SK-N-SH treated with all-trans-retinoic acid at 6 μM for 48 hours (cell line): ENCODE measurements around the gene UVRAG.

Experiments
- ATAC-seq: fragments of 200-7000 bp; cut with Tn5 transposase; 3 replicates; pipeline ENCODE4 v1.9.1; 2020; ENCODE audit warnings: mild to moderate bottlenecking, moderate library complexity
- ARNTL ChIP-seq: fragments of 450-650 bp; formaldehyde crosslinking; IDR thresholded peaks from 2 replicates; pipeline ENCODE4 v1.5.0; 2020; ENCODE audit warnings: low read depth, mild to moderate bottlenecking, moderate library complexity, borderline replicate concordance
- BACH2 ChIP-seq: fragments of 250-450 bp; sonication (Bioruptor Pico); IDR thresholded peaks from 2 replicates; pipeline ENCODE4 v1.9.0; 2021; ENCODE audit warnings: mild to moderate bottlenecking, borderline replicate concordance
- CREB5 ChIP-seq: fragments of 250-450 bp; sonication (Bioruptor Pico); IDR thresholded peaks from 2 replicates; pipeline ENCODE4 v1.5.1; 2020; ENCODE audit warnings: low read depth, mild to moderate bottlenecking, moderate library complexity
- CSDC2 ChIP-seq: fragments of 250-450 bp; sonication (Bioruptor Pico); IDR thresholded peaks from 2 replicates; pipeline ENCODE4 v1.5.0; 2020; ENCODE audit warnings: mild to moderate bottlenecking, moderate library complexity
- CSRNP3 ChIP-seq: fragments of 250-450 bp; sonication (Bioruptor Pico); IDR thresholded peaks from 2 replicates; pipeline ENCODE4 v1.5.1; 2021; ENCODE audit warnings: mild to moderate bottlenecking, moderate library complexity
- ESRRG ChIP-seq: fragments of 250-450 bp; sonication (Bioruptor Pico); IDR thresholded peaks from 2 replicates; pipeline ENCODE4 v1.6.1; 2021; ENCODE audit warnings: mild to moderate bottlenecking
- GLIS3 ChIP-seq: fragments of 250-450 bp; sonication (Bioruptor Pico); IDR thresholded peaks from 2 replicates; pipeline ENCODE4 v1.5.0; 2020; ENCODE audit warnings: mild to moderate bottlenecking, moderate library complexity
- ISL1 ChIP-seq: fragments of 250-450 bp; sonication (Bioruptor Pico); IDR thresholded peaks from 2 replicates; pipeline ENCODE4 v2.1.2; 2022; ENCODE audit warnings: mild to moderate bottlenecking, moderate library complexity
- PATZ1 ChIP-seq: fragments of 250-450 bp; sonication (Bioruptor Pico); IDR thresholded peaks from 2 replicates; pipeline ENCODE4 v1.8.0; 2020; ENCODE audit warnings: mild to moderate bottlenecking, moderate library complexity, borderline replicate concordance
- POU6F1 ChIP-seq: fragments of 250-450 bp; sonication (Bioruptor Pico); IDR thresholded peaks from 2 replicates; pipeline ENCODE4 v1.8.0; 2021; ENCODE audit warnings: low read depth, mild to moderate bottlenecking, moderate library complexity, borderline replicate concordance
- PPARA ChIP-seq: fragments of 250-450 bp; sonication (Bioruptor Pico); IDR thresholded peaks from 2 replicates; pipeline ENCODE4 v1.5.0; 2020; ENCODE audit warnings: mild to moderate bottlenecking, borderline replicate concordance
- RARB ChIP-seq: fragments of 250-450 bp; sonication (Bioruptor Pico); IDR thresholded peaks from 2 replicates; pipeline ENCODE4 v1.8.0; 2021; ENCODE audit warnings: mild to moderate bottlenecking, moderate library complexity
- SNAI2 ChIP-seq: fragments of 250-450 bp; sonication (Bioruptor Pico); IDR thresholded peaks from 2 replicates; pipeline ENCODE4 v1.5.0; 2020; ENCODE audit warnings: mild to moderate bottlenecking, moderate library complexity
- TCF4 ChIP-seq: fragments of 250-450 bp; sonication (Bioruptor Pico); IDR thresholded peaks from 2 replicates; pipeline ENCODE4 v1.8.0; 2021; ENCODE audit warnings: mild to moderate bottlenecking, moderate library complexity, borderline replicate concordance
- TOX ChIP-seq: fragments of 250-450 bp; sonication (Bioruptor Pico); IDR thresholded peaks from 2 replicates; pipeline ENCODE4 v1.8.0; 2021; ENCODE audit warnings: mild to moderate bottlenecking, moderate library complexity, borderline replicate concordance
- TSHZ2 ChIP-seq: fragments of 250-450 bp; sonication (Bioruptor Pico); IDR thresholded peaks from 2 replicates; pipeline ENCODE4 v1.5.0; 2020; ENCODE audit warnings: mild to moderate bottlenecking, moderate library complexity
- ZC3H10 ChIP-seq: fragments of 250-450 bp; sonication (Bioruptor Pico); IDR thresholded peaks from 2 replicates; pipeline ENCODE4 v1.5.1; 2021; ENCODE audit warnings: mild to moderate bottlenecking, moderate library complexity
- ZFP3 ChIP-seq: fragments of 250-450 bp; sonication (Bioruptor Pico); IDR thresholded peaks from 2 replicates; pipeline ENCODE4 v1.5.0; 2020; ENCODE audit warnings: mild to moderate bottlenecking, moderate library complexity
- ZFP30 ChIP-seq: fragments of 450-650 bp; formaldehyde crosslinking; IDR thresholded peaks from 2 replicates; pipeline ENCODE4 v1.5.0; 2022; ENCODE audit warnings: mild to moderate bottlenecking, moderate library complexity
- ZNF565 ChIP-seq: fragments of 450-650 bp; formaldehyde crosslinking; conservative IDR thresholded peaks from 2 replicates; pipeline ENCODE4 v1.5.0; 2020; ENCODE audit warnings: low read depth, mild to moderate bottlenecking, moderate library complexity
- ZNF70 ChIP-seq: fragments of 450-650 bp; formaldehyde crosslinking; IDR thresholded peaks from 2 replicates; pipeline ENCODE4 v1.5.0; 2020; ENCODE audit warnings: mild to moderate bottlenecking, moderate library complexity
- ZNF8 ChIP-seq: fragments of 450-650 bp; formaldehyde crosslinking; IDR thresholded peaks from 2 replicates; pipeline ENCODE4 v1.5.0; 2020; ENCODE audit warnings: mild to moderate bottlenecking, moderate library complexity

The UVRAG gene

GRCh38 chr11:75891947-75892739 is 77.1 kb downstream of the UVRAG start:
- TF ChIP-seq SNAI2 (no peak), POU6F1 (CRISPR knock-in tag) (no peak), ZFP3 (CRISPR knock-in tag) (no peak), ZNF70 (no peak), CSRNP3 (CRISPR knock-in tag) (no peak), ARNTL (CRISPR knock-in tag) (no peak), ZC3H10 (no peak), ZFP30 (no peak), TSHZ2 (CRISPR knock-in tag) (no peak), ISL1 (no peak), TCF4 (CRISPR knock-in tag) (no peak), GLIS3 (CRISPR knock-in tag) (no peak), TOX (CRISPR knock-in tag) (no peak), PPARA (CRISPR knock-in tag) (no peak), BACH2 (no peak), ZNF565 (CRISPR knock-in tag) (no peak)
- no peak for ATAC-seq

- TF ChIP-seq RARB (CRISPR knock-in tag) = no peak
- TF ChIP-seq ESRRG = no peak
- no peak for TF ChIP-seq CSDC2 (CRISPR knock-in tag)
- no peak for TF ChIP-seq TCF4 (CRISPR knock-in tag)
- no peak for TF ChIP-seq ISL1
- no peak for TF ChIP-seq CREB5 (CRISPR knock-in tag)
- TF ChIP-seq TOX (CRISPR knock-in tag) = no peak
- no peak for TF ChIP-seq GLIS3 (CRISPR knock-in tag)
- TF ChIP-seq ZNF565 (CRISPR knock-in tag) = no peak
- no peak for TF ChIP-seq TSHZ2 (CRISPR knock-in tag)
- TF ChIP-seq ARNTL (CRISPR knock-in tag) = no peak
- no peak for TF ChIP-seq POU6F1 (CRISPR knock-in tag)
- TF ChIP-seq ZNF70 = no peak
- no peak for TF ChIP-seq ZFP3 (CRISPR knock-in tag)
- no peak for TF ChIP-seq ZFP30
- TF ChIP-seq PATZ1 (CRISPR knock-in tag) = no peak
- TF ChIP-seq ZNF8 (CRISPR knock-in tag) = no peak
- no peak for TF ChIP-seq PPARA (CRISPR knock-in tag)
- no peak for TF ChIP-seq CSRNP3 (CRISPR knock-in tag)
- no peak for TF ChIP-seq BACH2
- no peak for ATAC-seq
Measured at GRCh38 chr11:75893251-75893650, 78.2 kb downstream of the UVRAG start.
